ENCODE results near the gene C1QTNF1.

C1QTNF1 gene

GRCh38 chr17:79094261-79094660 lies 70.3 kb downstream of the C1QTNF1 start:
- DNase-seq (ENCODE audit: low read depth), result no peak

- DNase-seq (ENCODE audit: low read depth), result no peak
Observed at GRCh38 chr17:79095345-79096055, 71.5 kb downstream of the C1QTNF1 start.

GRCh38 chr17:79096477-79096876 lies 72.5 kb downstream of the C1QTNF1 start:
- no peak for DNase-seq (ENCODE audit: low read depth)

- DNase-seq (ENCODE audit: low read depth), result no peak
Observed at GRCh38 chr17:79097226-79098055, 73.5 kb downstream of the C1QTNF1 start.

- DNase-seq (ENCODE audit: low read depth), result no peak
Observed at GRCh38 chr17:79098282-79098867, 74.4 kb downstream of the C1QTNF1 start.
